HG03442 (cell line): ENCODE data around the gene FNDC4.
"Not testable (repeated sequence)": the region's sequence is repeated elsewhere in the genome, so short reads cannot be mapped to it uniquely, and the experiment has no call there.

Experiments used
- ATAC-seq: cut with Tn5 transposase; IDR thresholded peaks from one replicate; pipeline ENCODE4 v1.9.1; 2021; ENCODE audit warnings: mild to moderate bottlenecking, moderate library complexity; ENCODE audit not compliant: unreplicated experiment

The FNDC4 gene

DNA sequence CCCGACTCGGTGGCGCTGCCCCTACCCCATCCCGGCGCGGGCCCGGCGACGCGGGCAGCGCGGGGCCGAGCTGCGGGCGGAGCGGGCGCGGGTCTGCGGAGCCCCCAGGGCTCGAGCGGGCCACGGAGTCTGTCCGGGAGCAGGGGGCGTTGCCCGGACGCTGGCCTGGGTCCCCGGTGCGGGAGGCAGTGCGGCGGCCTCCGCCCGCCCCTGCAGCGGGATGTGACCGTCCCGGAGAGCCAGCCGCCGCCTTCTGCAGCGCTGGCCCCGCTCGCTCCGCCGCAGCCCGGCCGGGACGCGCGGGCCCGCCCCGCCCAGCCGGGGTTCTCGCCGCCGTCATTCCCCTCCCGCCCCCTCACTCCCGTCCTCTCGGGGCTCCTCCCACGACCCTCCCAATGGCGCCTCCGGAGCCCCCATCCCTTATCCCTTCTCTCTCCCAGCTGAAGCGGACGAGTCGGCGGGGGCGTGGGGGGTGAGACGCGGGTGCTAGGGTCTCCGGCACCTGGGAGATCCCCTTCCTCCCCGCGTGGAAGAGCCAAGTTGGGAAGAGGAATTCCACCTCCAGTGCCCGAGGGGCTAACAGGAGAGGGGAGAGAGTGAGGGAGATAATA lies at the start of gene FNDC4:
FNDC4 (minus strand) TSS at position 257 of the 611 bp plus-strand sequence. CDS start 521 bp downstream, outside the sequence.
- no peak for ATAC-seq

GRCh38 chr2:27544143-27544821 lies 49.3 kb upstream of the FNDC4 start:
- no peak for ATAC-seq

- not testable (repeated sequence) for ATAC-seq
These were observed 44.6 kb upstream of the FNDC4 start for GRCh38 chr2:27539649-27540048.

- not testable (repeated sequence) for ATAC-seq
These were observed 43.9 kb upstream of the FNDC4 start for GRCh38 chr2:27538839-27539450.

DNA sequence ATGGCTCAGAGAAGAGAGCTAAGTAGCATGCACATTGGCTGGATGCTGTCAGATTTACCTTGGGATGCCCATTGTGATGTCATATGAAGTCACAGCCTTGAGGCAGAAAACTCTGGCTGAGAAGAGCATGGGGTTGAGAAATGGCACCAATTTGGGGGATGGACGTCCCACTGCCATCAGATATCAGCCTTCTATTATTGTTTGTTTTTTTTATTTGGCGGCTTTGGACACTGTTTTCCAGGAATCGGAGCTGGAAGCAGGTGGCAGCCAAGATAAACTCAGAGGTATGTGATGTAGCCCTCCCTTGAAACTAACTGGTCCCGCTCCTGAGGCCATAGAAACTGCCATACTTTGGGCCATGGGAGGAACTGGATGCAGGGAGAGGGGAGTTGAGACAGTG lies 42.3 kb upstream of the FNDC4 start:
- no peak for ATAC-seq

GRCh38 chr2:27531983-27532382 lies 37.0 kb upstream of the FNDC4 start:
- no peak for ATAC-seq

DNA sequence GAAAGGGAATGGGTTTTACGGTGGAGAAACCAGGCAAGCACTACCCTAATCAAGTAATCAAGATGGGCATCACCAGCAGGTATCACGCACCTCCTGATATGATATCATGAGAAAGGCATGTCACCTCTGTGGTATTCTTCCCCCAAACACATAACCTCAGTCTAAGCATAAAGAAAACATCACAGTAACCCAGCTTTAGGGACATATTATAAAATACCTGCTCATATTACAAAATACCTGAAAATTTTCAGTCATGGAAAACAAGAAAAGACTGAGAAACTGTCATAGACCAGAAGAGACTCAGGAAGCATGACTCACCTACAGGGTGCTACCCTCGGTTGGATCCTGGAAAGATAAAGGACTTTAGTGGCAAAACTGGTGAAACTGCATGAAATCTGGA lies 32.2 kb upstream of the FNDC4 start:
- ATAC-seq: no peak

GRCh38 chr2:27522400-27522945 lies 27.5 kb upstream of the FNDC4 start:
- ATAC-seq: no peak

- no peak for ATAC-seq
These were observed 25.3 kb upstream of the FNDC4 start for GRCh38 chr2:27520316-27520715.

- ATAC-seq: no peak
These were observed 23.7 kb upstream of the FNDC4 start for GRCh38 chr2:27518782-27519113.

DNA sequence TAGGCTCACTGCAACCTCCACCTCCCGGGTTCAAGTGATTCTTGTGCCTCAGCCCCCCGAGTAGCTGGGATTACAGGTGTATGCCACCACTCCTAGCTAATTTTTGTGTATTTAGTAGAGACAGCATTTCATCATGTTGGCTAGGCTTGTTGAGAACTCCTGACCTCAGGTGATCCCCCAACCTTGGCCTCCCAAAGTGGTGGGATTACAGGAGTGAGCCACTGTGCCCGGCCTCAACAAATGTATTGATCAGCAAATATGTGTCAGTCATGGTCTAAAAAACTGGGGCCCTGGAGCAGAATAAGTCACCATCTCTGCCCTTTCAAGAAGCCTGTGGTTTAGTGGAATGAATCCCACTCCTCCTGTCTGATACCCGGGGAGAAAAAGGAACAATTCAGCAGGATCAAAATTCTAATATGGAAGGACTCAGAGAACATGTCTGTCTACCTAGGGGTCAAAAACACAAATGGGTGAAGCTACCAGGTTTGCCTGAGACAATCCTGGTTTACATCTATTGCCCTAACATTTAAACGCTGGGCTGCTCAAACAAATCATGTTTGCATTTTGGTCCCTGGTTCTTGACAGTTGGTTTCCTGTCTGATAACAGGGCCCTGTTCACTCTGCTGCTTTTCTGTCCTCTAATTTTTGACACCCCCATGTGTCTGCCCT lies 23.2 kb upstream of the FNDC4 start:
- no peak for ATAC-seq

DNA sequence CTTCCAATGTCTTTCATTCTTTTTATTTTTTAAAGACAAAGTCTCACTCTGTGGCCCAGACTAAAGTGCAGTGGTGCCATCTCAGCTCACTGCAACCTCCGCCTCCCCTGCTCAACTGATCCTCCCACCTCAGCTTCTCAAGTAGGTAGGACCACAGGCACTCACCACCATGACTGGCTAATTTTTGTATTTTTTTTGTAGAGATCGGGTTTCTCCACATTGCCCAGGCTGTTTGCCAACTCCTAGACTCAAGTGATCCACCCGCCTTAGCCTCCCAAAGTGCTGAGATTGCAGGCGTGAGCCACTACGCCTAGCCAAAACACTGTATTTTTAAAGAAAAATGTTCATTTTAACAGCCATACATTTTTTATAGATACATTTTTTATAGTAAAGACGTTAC lies 14.3 kb upstream of the FNDC4 start:
- no peak for ATAC-seq

GRCh38 chr2:27507293-27507692 lies 12.3 kb upstream of the FNDC4 start:
- no peak for ATAC-seq

- ATAC-seq: no peak
These were observed 11.6 kb upstream of the FNDC4 start for GRCh38 chr2:27506587-27506986.

DNA sequence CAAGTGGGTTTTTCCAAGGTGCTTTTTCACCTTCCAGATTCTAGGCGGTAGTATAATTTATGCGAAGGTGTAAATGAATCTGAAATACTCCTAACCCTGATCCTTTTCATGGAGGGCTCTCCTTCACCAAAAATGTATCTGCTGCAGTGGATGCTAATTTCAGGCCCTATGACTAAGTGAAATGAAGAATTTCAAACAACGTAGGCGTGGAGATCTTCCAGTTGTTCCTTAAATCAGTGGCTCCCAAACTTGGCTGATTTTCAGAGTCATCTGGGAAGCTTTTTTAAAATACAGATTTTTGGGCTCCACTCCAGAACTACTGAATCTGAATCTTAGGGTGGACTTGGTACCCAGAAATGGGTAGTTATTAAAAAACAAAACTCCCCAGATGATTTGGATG lies 7.1 kb upstream of the FNDC4 start:
- ATAC-seq: no peak

GRCh38 chr2:27501042-27501441 lies 6.0 kb upstream of the FNDC4 start:
- ATAC-seq: no peak

GRCh38 chr2:27498975-27499374 lies 4.0 kb upstream of the FNDC4 start:
- ATAC-seq: no peak

DNA sequence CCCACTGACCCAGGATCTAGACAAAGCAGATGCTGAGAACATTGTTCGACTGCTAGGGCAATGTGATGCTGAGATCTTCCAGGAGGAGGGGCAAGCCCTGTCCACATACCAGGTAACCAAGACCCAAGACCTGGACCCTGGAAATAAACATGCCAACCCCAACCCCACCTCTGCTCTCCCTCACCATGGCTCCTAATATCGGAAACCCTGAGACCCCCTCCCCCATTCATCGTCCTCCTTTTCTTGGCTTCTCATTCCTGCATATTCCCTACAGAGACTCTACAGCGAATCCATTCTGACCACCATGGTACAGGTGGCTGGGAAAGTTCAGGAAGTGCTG lies 2.3 kb upstream of the FNDC4 start:
- ATAC-seq: no peak

DNA sequence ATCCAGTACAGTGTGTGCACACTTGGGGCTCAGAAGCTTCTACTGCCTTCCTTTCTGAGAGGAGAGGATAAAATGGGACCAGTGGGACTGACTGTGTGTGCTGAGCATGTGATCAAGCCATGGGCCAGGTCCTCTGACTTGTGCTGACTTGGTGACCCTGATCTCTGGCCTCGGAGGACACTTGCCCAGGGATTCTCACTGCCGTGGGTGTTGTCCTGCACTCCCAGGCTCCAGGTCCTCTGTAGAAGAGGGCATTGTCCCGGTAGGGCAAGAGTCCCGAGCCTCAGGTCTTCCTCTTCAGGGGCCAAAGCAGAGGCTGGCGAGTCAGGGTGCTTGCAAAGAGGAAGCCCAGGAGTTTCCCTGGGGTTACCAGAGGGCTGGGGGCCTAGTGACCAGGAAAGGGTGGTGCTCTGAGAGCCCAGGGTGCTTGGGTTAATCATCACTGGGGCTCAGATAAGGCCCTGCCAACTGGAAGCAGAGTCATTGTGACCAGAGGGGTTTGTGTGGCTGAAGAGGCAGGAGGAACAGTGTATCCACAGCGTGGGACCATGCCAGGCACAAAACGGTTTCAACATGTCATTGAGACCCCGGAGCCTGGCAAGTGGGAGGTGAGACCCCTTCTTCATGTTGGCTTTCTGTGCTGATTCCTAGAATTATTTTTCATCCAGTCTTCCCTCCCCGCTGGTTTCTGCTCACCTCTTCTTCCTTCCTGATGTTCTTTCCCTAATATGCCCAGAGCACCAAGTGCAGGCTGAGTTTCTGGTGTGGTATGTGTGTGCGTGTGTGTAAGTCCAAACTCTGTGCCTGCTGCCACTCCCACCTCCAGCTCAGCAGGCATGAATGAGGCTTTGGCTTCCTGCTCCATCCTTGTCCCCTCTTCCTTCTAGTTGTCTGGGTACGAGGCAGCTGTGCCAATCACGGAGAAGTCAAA lies 1.6 kb upstream of the FNDC4 start, which contains the start of gene GCKR:
GCKR (plus strand) TSS at position 483 of the 931 bp plus-strand sequence; CDS start at position 549, 66 bp downstream.
- ATAC-seq: no peak

DNA sequence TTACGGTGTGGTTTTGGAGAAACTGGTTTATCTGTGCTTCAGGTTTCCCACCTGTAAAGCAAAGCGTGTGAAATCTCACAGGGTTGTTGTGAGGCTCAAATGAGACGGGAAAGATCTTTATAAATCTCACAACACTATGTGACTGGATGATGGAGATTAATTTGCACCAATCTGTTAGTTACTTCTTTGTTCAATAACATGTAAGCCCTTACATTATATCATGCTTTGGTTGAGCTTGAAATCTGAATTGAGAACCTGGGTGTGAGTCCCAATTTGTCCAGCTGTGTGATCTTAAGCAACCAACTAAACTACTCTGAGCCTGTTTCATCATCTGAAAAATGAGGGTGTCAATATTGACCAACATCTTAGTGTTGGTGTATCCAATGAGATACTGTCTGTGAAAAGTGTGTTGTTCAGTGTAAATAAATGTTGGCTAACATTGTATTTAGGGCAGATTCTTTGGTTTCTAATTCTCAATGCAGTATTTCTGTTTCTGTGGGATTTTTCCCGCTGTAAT lies 898 bp upstream of the FNDC4 start:
- ATAC-seq: no peak
